Gastrocnemius medialis (tissue), 4 donors: ENCODE data around the gene ICAM3. TPM values are rescaled to one million over a fixed set of nuclear protein-coding genes. Genes with fewer than 3 reads are reported as not detected.

ENCODE experiments used
- ATAC-seq, 2 donors: fragments of 150-250 bp; one replicate each; pipeline ENCODE4 v1.9.1; 2016
- DNase-seq, 2 donors: peaks; one replicate each; pipeline ENCODE4 v3.0.0-alpha.2; 2019
- H3K27ac ChIP-seq, 4 donors: fragments of 200-600 bp; sonication (generic); 1 replicate in 1 of 4; 2 replicates in 3 of 4; pipeline ENCODE4 v1.5.1; 2016 to 2018; ENCODE audit warnings: mild to moderate bottlenecking in 2 of 4, moderate library complexity in 1 of 4
- H3K27me3 ChIP-seq, 3 donors: fragments of 200-600 bp; sonication (generic) in 2 of 3; 1 replicate in 1 of 3; 2 replicates in 2 of 3; pipeline versions ENCODE4 v1.5.1 to v1.6.0; 2016 to 2019; ENCODE audit warnings: mild to moderate bottlenecking in 1 of 3, moderate library complexity in 1 of 3
- H3K36me3 ChIP-seq, 2 donors: fragments of 200-600 bp; sonication (generic) in 1 of 2; one replicate each; pipeline ENCODE4 v1.5.1; 2017 to 2018
- H3K4me1 ChIP-seq, 2 donors: fragments of 200-600 bp; sonication (generic) in 1 of 2; one replicate each; pipeline ENCODE4 v1.5.1; 2016 to 2017; ENCODE audit warnings: mild to moderate bottlenecking in 2 of 2
- H3K4me3 ChIP-seq, 4 donors: fragments of 200-600 bp; sonication (generic) in 3 of 4; 1 replicate in 1 of 4; 2 replicates in 3 of 4; pipeline ENCODE4 v1.5.1; 2016 to 2019; ENCODE audit warnings: mild to moderate bottlenecking in 2 of 4
- H3K9me3 ChIP-seq, 3 donors: fragments of 200-600 bp; sonication (generic) in 2 of 3; 1 replicate in 1 of 3; 2 replicates in 2 of 3; pipeline ENCODE4 v1.5.1; 2016 to 2019
- CTCF ChIP-seq, 5 experiments: fragments of 450-650 bp in 3 of 5; fragments of 200-600 bp in 2 of 5; sonication (generic) in 2 of 5; IDR thresholded peaks in 4 of 5; conservative IDR thresholded peaks in 1 of 5; 1 replicate in 4 of 5; 2 replicates in 1 of 5; pipeline ENCODE4 v1.5.1; 2016 to 2019; ENCODE audit warnings: antibody characterized with exemption in 5 of 5, mild to moderate bottlenecking in 3 of 5, moderate library complexity in 3 of 5
- POLR2A ChIP-seq, 2 donors: fragments of 450-650 bp; IDR thresholded peaks; one replicate each; pipeline ENCODE4 v1.6.1; 2017; ENCODE audit warnings: antibody characterized with exemption in 2 of 2, mild to moderate bottlenecking in 2 of 2, moderate library complexity in 2 of 2
- in situ Hi-C, 4 donors: fragments of 200-750 bp; cut with MboI; loops; one replicate each; pipeline versions ENCODE4 v1.15.0 to v1.8.0; 2017; ENCODE audit warnings: low sequenced_read_pairs in 4 of 4
- intact Hi-C: fragments of 100-400 bp; cut with DNase I; formaldehyde crosslinking; loops from one replicate; pipeline ENCODE4 v1.15.1; 2023; ENCODE audit warnings: low total_unique reads
- total RNA-seq, 4 donors: library from RNA; depleted of rRNA; stranded (reverse); fragments of >200 nt; gene quantifications; one replicate each; pipeline versions ENCODE4 v1.1.0 to v1.2.3, GENCODE V29; 2016

The ICAM3 gene
- total RNA-seq, 4 donors from 2014 or later = 2.0 to 5.0 (median 3.2) TPM

GRCh38 chr19:10320602-10321416 is 18.6 kb downstream of the ICAM3 start:
- Histone ChIP-seq H3K36me3 (peaks cover 0 to 91% of the 10 kb centered on the region in 2 donors), H3K27ac (no peak overlapping the region), H3K9me3 (no peaks in the 10 kb centered on the region), H3K4me3 (no peak overlapping the region), H3K4me1 (peaks cover 4% of the 10 kb centered on the region in 2 donors), H3K27me3 (no peaks in the 10 kb centered on the region)
- TF ChIP-seq POLR2A (IDR thresholded peaks at IDR 0.05) (no peak), CTCF (IDR thresholded peaks at IDR 0.05 in 4 of 5, conservative IDR thresholded peaks at IDR 0.05 in 1 of 5) (no peak)
- intact Hi-C loops (no loop called here), in situ Hi-C loops (no loop called here)
- no peak for DNase-seq
- ATAC-seq = no peak

- Histone ChIP-seq H3K27ac (no peak overlapping the region), H3K4me1 (peaks cover 8 to 12% of the 10 kb centered on the region in 2 donors), H3K4me3 (no peak overlapping the region), H3K36me3 (peaks cover 0 to 74% of the 10 kb centered on the region in 2 donors), H3K9me3 (no peaks in the 10 kb centered on the region), H3K27me3 (no peaks in the 10 kb centered on the region)
- intact Hi-C loops = no loop called here
- no peak for TF ChIP-seq CTCF (IDR thresholded peaks at IDR 0.05 in 4 of 5, conservative IDR thresholded peaks at IDR 0.05 in 1 of 5)
- no peak for TF ChIP-seq POLR2A (IDR thresholded peaks at IDR 0.05)
- DNase-seq = no peak
- no peak for ATAC-seq
- in situ Hi-C loops = no loop called here
Observed at GRCh38 chr19:10318807-10319682, 20.4 kb downstream of the ICAM3 start.

GRCh38 chr19:10317857-10318462 is 21.5 kb downstream of the ICAM3 start:
- no peak overlapping the region for H3K4me3 ChIP-seq
- no peaks in the 10 kb centered on the region for H3K9me3 ChIP-seq
- intact Hi-C loops (no loop called here), in situ Hi-C loops (no loop called here)
- DNase-seq (no peak), ATAC-seq (no peak)
- H3K27me3 ChIP-seq = no peaks in the 10 kb centered on the region
- peaks cover 8 to 12% of the 10 kb centered on the region in 2 donors for H3K4me1 ChIP-seq
- TF ChIP-seq CTCF (IDR thresholded peaks at IDR 0.05 in 4 of 5, conservative IDR thresholded peaks at IDR 0.05 in 1 of 5) (no peak), POLR2A (IDR thresholded peaks at IDR 0.05) (no peak)
- H3K27ac ChIP-seq = no peak overlapping the region
- peaks cover 0 to 65% of the 10 kb centered on the region in 2 donors for H3K36me3 ChIP-seq

GRCh38 chr19:10317045-10317856 is 22.2 kb downstream of the ICAM3 start:
- Histone ChIP-seq H3K4me3 (no peak overlapping the region), H3K4me1 (peaks cover 8 to 12% of the 10 kb centered on the region in 2 donors), H3K9me3 (no peaks in the 10 kb centered on the region), H3K27me3 (no peaks in the 10 kb centered on the region), H3K36me3 (peaks cover 0 to 58% of the 10 kb centered on the region in 2 donors), H3K27ac (no peak overlapping the region)
- intact Hi-C loops = no loop called here
- DNase-seq = no peak
- TF ChIP-seq CTCF (IDR thresholded peaks at IDR 0.05 in 4 of 5, conservative IDR thresholded peaks at IDR 0.05 in 1 of 5) (no peak), POLR2A (IDR thresholded peaks at IDR 0.05) (no peak)
- no peak for ATAC-seq
- in situ Hi-C loops = no loop called here
